ENCODE results near the gene IFNA17.
"Not testable (repeated sequence)": the region's sequence is repeated elsewhere in the genome, so short reads cannot be mapped to it uniquely, and the experiment has no call there.

The IFNA17 gene

DNA sequence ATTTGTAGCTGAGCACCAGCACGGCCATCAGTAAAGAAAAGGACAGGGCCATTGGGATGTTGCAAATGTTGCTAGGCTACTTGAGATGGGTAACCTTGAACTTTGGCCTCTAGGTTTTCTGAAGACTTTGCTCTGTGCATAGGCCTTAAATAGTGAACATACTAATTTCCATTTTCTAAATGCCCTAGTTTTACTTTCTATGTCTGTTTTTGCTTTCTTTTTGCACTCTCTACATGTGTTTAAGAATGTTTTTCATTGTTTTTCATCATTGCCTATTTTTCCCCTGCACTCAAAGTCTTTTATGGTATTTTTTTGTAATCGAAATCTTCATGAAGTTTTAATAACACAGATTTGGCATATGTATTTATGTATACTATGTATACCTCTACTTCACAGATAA, at the start of gene IFNA17:
Gene IFNA17 (minus strand): TSS at position 101 of the 400 bp plus-strand sequence. CDS start 49 bp downstream, at position 52.
- no peak for FAIRE-seq

DNA sequence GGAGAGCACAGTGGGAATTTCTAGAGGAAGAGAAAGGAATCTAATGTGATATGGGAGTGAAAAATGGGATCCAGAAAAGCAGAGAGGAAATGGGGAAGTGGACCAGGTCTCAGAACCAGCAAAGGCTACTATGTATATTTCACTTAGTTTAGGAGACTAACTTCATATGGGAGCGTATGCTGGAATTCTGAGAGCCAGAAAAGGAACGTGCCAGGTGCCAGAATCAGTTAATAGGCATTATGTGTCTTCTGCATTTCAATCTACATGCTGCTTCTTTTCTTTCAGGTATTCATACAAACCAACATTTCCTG, 40.3 kb upstream of the IFNA17 start:
- FAIRE-seq: no peak

DNA sequence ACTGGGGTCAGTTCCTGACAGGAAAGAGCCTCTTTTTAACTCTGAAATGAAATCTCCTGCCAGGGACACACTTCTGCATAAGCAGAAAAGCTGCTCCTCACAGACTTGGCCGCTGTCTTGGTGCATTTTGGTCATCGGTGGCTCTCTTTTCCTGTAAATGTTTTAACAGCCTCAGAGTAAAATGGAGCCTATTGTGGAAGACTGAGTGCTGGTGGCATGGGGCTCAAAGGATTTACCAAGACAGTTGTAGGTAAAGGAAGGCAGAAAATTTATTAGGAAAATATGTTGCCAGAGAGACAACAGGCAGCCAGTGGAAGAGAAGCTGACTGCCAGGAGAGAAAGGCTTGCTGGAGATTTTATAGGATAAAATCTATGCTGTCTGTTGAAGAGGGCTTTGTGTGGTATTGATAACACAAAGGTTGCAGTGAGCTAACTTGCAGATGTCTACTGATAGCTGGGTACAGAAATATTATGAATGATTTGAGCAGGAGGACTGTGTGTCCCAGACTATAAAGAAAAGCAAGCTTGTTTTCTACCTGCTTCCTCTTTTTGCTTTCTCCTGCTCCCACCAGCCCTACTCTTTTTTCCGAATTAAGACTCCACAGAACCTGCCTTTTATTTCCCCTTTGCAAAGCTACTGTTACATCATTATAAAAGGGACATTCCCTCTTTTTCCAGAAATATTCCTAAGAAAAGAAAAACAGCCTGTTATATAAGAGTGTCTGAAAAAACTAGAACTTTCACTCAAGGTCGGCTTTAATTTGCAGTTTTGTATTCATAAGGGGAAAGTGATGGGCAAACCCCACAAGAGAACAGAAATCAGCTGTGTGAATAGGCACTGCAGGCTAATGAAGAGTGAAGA, 39.7 kb upstream of the IFNA17 start:
- FAIRE-seq: no peak

DNA sequence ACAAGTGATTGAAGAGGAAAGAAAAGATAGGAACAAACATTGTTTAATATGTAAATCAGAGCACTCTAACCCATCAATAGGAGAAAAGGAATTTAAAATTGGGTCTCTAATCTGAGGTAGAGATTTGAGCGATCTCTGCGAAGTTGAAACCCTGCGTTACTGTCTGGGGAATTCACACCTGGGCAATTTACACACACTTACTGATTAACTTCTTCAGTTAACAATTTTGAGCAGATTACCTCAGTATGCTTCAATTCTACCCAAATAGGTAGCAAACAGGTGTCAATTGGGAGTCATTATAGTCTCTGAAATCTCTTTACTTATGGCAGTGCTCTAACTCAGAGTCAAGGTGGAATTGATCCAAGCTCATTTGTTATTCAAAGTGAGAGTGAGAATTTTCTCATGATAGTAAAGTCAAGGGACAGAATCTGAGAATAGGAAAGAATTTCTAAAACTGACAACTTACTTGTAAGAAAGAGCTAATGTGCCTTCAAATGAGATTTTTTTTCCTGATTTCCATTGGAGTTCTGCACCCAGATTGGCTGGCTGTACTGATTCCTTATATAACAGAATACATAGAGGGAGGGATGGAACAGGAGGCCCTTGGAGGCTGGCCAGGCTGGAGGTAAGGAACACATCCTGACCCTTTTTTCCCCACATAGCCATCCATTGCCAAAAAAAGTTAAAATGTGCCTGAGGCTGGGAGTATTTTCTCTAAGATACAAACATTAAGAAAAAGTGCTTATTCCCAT, 38.9 kb upstream of the IFNA17 start:
- FAIRE-seq: no peak

DNA sequence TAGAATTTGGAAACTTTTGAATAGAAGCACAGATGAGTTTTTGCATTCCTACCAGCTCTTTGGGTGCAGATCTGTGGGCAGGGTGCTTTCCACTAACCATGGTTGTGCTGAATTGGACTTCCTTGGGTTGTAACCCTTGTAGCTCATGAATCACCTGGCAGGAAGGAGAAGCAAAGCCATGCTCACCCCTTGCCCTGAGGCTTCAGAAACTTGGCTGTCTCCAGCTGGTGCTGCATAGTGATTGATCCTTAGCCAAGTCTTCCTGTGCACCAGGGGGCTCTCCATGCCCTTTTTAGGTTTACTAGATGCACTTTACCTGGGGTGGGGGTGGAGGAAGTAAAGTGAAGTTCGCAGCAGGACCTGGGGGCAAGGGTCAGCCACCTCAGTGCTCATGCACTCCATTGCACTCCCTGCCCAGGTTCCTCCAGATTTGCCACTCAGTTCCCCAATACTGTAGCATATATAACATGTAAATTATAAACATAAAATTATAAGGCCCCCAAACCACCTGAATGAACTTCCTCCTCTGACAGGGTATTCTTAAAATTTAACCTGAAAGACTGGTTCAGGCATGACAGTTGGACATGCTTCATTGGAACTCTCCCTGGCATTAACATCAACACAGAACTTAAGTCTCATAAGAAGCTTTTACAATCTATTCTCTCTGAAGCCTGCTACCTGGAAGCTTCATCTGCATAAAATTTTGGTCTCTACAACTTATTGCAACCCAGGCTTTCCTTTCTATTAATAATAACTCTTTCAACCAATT, 37.6 kb upstream of the IFNA17 start:
- no peak for FAIRE-seq

DNA sequence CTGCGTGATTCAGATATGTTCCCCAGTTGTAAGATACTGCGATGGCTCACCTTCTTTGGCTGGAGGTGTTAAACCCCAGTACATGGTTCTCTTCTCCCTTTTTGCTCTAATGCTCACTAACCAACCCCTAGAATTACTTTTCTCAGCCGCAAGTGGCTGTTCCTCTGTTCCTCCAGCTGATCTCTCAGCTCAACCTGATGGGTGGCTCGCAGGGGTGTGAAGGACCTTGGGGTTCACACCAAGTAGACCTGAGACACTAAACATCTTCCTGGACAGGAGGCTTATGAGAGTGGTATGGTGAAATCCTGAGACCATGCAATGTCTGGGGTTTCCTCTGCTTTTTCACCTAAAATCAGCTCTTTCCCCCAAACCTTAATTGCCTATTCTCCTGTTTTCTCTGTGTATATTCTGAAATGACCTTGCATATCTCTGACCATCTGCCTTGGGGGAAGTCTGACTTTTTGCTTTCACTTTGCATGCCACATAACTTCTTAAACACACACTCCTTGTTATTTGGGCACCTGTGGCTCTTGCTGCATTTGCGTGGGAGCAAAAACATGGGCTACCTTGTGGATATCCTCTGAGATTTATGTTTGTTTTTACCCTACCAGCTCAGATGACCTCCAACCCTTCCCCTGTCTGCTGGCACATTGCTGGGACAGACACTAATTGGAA, 27.7 kb upstream of the IFNA17 start:
- FAIRE-seq: no peak

DNA sequence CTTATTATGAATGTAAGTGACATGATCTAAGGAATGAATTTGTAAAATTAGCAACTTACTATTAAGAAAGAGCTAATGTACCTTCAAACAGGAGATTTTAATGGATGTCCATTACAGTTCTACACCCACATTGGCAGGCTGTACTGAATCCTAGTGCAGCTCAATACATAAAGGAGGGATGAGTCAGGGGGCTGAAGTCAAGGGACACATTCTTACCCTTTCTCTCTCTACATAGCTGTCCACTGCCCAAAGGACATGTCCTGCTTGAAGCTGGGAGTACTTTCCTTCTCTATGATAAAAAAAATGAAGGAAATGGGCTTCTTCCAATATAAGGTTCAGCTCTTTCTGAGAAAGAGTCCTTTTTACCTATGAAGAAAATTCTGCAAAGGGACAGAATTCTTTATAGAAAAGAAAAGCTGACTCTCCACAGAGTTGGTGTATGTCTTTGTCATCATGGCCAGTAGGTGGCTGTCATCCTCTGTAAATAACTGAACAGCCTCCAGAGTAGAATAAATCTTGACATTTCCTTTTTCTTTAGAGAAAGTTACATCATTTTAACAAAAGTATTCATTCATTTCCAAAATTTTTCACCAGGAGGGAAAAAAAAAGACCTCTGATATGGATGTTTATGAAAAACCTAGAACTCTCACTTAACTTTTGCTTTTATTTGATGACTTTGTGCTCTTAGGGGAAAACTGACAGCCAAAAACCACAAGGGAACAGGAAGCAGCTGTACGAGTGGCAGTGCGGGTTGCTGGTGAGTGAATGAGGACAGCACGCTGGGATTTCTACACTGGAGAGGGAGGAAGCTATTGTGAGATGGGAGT, 24.9 kb upstream of the IFNA17 start:
- FAIRE-seq: peak; percentile 68

DNA sequence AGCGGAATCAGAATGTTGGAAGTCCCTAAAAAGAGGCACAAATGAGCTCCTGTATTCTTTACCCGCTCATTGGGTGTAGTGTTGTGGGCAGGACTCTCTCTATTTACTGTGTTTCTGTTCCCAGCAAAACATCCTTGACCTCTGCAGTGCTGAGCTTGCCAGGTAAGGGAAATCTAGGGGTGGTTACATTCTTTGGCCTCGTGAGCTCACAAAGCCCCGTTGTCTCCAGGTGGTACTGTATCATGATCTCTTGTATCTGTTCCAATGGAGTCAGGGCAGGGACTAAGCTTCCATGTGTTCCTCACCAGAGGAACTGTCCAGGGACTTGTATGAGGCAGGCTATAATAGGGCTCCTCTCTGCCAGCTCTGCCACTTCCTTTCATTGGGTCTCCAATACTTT, 23.6 kb upstream of the IFNA17 start:
- no peak for FAIRE-seq

DNA sequence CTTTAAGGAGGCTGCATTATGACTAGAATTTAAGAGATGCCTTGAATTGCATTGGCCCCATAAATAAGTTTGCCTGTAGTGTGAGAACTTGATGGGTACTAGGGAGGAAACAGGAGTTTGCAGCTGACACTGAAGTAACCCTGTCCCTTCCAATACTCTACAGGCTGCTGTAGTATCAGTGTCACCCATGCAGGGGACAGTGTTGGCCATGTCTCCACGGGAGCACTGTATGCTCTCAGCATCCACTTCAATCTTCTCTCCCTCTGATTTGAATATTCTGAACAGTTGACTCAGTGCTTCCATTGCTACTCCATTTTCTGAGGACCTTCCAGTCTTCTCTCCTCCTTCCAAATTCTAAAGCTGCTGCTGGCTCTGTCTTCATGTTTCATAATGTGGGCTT, 23.2 kb upstream of the IFNA17 start:
- FAIRE-seq: no peak

DNA sequence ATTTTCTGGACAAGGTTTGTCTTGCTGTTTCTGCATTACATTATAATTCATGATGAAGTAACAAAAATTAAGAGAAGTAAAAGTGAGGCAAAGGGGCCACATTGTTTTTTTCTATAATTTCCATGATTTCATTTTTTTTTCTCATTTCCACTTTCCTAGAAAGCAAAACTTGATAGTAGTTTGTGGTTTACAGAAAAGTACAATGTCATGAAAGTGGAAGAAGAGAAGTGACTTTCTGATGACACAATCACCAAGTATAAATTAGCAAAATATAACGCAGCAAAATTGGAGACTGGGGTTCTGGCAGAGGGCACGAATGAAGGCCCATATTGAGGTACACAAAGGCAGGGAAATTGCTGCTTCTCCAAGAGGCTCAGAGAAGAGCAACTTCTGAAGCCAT, 16.8 kb upstream of the IFNA17 start:
- FAIRE-seq: no peak

DNA sequence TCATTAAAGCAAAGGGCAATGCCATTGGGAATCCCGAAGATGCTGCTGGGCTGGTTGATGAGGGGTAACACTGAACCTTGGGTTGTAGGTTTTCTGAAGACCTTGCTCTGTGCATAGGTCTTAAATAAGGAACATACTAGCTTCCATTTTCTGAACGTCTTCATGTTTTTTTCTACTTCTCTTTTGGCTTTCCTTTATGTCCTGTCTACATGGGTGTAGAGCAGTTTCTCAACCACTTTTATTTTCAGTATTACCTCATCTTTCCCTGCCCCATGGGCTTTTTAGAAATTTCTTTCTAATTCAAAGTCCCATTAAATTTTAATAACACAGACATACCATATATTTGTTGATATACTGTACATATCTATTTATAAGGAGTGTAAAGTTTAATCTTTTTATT, 11.9 kb upstream of the IFNA17 start, which contains the start of gene IFNA14:
Gene IFNA14 (minus strand): TSS at position 95 of the 400 bp plus-strand sequence. CDS start 70 bp downstream, at position 25.
- FAIRE-seq: no peak

DNA sequence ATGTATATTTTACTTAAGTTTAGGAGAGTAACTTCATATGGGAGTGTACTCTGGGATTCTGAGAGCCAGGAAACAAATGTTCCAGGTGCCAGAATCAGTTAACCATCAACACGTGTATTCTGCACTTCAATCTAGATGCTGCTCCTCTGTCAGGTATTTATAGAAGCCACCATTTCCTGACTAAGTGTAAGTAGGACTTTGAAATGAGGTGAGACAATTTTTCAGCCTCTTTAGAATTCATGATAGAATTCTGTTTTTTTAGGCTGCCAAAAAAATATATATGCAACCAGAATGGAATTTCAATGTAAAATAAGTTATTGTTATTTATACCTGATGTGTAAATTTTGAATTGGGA, 8.3 kb upstream of the IFNA17 start:
- FAIRE-seq: not testable (repeated sequence)

DNA sequence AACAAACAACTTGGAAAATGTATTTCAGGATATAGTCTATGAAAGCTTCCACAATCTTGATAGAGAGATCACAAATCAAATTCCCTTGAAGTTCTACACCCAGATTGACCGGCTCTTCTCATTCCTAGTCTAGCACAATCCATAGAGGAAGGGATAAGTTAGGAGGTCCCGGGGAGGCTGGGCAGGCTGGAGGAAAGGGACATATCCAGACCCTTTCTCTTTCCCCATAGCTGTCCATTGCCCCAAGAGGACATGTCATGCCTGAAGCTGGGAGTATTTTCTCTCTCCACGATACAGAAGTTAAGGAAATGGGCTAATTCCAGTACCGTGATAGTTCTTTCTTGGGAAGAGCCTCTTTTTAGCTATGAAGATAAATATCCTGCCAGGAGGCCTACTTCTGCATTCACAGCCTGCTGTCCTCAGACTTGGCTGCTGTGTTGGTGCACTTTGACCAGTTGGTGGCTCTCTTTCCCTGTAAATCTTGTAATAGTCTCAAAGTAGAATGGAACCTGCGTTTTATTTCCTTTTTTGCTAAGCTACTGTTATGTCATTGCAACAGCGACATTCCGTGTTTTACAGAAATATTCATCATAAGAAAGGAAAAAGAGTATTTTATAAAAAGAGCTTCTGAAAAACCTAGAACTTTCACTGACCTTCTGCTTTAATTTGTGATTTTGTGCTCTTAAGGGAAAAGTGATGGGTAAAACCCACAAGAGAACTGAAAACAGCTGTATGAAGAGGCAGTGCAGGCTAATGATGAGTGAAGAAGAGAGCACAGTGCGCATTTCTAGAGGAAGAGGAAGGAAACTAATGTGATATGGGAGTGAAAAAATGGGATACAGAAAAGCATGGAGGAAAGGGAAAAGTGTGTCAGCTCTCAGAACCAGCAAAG, 7.7 kb upstream of the IFNA17 start:
- not testable (repeated sequence) for FAIRE-seq

DNA sequence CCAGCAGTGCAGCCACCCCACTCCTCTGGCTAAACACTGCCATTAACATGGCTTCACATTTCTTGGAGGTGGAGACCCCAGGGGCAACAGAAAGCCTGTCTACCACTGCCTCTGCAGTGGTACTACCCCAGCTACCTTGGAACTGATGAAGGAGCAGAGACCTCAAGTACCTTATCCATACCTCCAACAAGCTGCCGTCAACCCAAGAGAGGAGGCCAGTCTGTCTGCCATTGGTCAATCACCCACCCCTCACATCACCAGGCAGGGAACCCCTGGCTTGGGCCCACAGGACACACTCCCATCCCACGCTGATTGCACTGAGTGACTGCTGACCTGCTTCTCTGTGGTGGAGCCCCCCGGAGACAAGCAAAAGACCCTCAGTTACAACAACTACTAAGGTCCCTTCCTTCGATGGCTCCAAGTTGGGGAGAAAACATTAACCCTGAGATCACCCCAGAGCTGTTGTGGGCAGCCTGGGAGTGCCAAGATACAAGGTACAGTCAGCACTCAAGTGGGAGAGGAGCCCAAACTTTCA, 6.2 kb upstream of the IFNA17 start:
- FAIRE-seq: no peak

DNA sequence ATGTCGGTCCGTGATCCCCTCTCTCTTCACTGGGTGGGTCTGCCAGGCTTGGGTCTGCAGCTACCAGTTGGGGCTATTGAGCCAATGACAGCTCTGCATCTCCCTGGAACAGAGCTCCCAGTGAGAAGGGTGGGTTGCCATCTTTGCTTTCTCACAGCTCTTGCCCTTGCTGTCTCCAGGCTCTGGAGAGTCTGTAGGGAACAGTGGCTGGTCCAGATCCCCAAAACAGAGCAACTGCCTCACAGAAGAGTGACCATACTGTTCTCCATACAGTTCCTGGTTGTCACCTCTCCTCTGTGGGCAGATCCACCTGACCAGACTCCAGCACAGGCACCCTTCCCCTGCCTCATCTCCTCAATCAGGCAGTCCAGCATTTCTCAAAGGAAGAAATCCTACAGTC, 5.2 kb upstream of the IFNA17 start:
- no peak for FAIRE-seq

DNA sequence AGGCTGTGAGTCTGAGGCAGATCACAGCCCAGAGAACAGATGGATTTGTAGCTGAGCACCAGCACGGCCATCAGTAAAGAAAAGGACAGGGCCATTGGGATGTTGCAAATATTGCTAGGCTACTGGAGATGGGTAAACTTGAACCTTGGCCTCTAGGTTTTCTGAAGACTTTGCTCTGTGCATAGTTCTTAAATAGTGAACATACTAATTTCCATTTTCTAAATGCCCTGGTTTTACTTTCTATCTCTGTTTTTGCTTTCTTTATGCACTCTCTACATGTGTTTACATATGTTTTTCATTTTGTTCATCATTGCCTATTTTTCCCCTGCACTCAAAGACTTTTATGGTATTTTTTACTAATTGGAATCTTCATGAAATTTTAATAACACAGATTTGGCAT, 10.8 kb downstream of the IFNA17 start, which contains the start of gene IFNA16:
Gene IFNA16 (minus strand): TSS at position 101 of the 400 bp plus-strand sequence. CDS start 6 bp downstream, at position 95.
- not testable (repeated sequence) for FAIRE-seq

DNA sequence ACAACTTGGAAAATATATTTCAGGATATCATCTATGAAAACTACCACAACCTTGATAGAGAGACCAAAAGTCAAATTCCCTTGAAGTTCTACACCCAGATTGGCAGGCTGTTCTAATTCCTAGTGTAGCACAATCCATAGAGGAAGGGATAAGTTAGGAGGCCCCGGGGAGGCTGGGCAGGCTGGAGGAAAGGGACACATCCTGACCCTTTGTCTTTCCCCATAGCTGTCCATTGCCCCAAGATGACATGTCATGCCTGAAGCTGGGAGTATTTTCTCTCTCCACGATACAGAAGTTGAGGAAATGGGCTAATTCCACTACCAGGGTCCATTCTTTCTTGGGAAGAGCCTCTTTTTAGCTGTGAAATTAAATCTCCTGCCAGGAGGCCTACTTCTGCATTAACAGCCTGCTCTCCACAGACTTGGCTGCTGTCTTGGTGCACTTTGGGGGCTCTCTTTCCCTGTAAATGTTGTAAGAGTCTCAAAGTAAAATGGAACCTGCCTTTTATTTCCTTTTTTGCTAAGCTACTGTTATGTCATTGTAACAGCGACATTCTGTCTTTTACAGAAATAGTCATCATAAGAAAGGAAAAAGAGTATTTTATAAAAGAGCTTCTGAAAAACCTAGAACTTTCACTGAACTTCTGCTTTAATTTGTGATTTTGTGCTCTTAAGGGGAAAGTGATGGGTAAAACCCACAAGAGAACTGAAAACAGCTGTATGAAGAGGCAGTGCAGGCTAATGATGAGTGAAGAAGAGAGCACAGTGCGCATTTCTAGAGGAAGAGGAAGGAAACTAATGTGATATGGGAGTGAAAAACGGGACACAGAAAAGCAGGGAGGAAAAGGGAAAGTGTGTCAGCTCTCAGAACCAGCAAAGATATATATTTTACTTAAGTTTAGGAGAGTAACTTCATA, 14.4 kb downstream of the IFNA17 start:
- not testable (repeated sequence) for FAIRE-seq

DNA sequence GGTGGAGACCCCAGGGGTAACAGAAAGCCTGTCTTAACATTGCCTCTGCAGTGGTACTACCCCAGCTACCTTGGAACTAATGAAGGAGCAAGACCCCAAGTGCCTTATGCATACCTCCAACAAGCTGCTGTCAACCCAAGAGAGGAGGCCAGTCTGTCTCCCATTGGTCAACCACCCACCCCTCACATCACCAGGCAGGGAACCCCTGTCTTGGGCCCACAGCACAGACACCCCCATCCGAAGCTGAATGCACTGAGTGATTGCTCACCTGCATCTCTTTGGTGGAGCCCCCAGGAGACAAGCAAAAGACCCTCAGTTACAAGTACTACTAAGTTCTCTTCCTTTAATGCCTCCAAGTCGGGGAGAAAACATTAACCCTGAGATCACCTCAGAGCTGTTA, 15.9 kb downstream of the IFNA17 start:
- FAIRE-seq: not testable (repeated sequence)

DNA sequence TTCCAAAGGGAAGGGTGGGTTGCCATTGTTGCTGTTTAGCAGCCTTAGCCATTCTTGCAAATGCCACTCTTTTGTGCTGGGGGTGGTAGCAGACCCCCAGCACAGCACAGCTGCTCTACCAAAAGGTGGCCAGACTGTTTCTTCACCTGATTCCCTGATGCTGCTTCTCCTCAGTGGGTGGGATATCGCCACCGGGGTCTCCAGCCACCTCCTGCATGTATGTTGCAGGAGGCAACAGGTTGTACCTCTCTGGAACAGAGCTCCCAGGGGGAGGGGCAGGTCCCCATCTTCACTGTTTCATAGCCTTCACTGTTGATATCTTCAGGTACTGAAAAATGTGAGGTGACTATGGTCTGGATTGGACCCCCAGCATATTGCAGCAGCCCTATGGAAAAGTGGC, 17.2 kb downstream of the IFNA17 start:
- not testable (repeated sequence) for FAIRE-seq
